Measurements from ENCODE around the gene BMPR2.

DNA sequence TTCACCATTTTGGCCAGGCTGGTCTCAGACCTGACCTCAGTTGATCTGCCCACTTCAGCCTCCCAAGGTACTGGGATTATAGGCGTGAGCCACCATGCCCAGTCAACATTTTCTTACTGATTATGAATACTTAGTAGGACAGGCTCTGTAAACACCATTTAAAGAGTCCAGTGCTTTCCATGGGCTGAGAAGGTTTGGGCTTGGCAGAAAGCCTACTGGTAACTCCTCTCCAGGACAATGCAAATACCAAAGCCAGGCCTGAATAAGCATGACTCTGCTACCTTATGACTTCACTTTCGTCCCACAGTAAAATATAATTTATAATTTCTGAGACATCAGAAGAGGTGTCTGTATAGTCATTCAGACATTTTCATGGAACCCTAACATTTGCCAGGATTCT, 198.4 kb downstream of the BMPR2 start:
- TF ChIP-seq, protein P1, sequence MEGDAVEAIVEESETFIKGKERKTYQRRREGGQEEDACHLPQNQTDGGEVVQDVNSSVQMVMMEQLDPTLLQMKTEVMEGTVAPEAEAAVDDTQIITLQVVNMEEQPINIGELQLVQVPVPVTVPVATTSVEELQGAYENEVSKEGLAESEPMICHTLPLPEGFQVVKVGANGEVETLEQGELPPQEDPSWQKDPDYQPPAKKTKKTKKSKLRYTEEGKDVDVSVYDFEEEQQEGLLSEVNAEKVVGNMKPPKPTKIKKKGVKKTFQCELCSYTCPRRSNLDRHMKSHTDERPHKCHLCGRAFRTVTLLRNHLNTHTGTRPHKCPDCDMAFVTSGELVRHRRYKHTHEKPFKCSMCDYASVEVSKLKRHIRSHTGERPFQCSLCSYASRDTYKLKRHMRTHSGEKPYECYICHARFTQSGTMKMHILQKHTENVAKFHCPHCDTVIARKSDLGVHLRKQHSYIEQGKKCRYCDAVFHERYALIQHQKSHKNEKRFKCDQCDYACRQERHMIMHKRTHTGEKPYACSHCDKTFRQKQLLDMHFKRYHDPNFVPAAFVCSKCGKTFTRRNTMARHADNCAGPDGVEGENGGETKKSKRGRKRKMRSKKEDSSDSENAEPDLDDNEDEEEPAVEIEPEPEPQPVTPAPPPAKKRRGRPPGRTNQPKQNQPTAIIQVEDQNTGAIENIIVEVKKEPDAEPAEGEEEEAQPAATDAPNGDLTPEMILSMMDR (IDR thresholded peaks at IDR 0.05; ENCODE audit: low read depth, low read length, poor library complexity, severe bottlenecking): no peak
- TF ChIP-seq EZH2phosphoT487 (IDR thresholded peaks at IDR 0.05; ENCODE audit: borderline replicate concordance, low read length): no peak

Data from DOHH2 (cell line).